Muscle layer of colon (tissue), 2 donors: ENCODE results near the gene DNAJC1.
"Not testable (repeated sequence)": the region's sequence is repeated elsewhere in the genome, so short reads cannot be mapped to it uniquely, and the experiment has no call there.

Experiments
- H3K27ac ChIP-seq: one replicate; pipeline ENCODE4 v1.7.0; 2013; ENCODE audit warnings: low read depth, mild to moderate bottlenecking, low read length, moderate library complexity
- H3K27me3 ChIP-seq, 2 donors: one replicate each; pipeline ENCODE4 v1.7.0; 2013; ENCODE audit warnings: low read length in 2 of 2, mild to moderate bottlenecking in 2 of 2; ENCODE audit not compliant: insufficient read depth in 2 of 2, control insufficient read depth in 1 of 2
- H3K36me3 ChIP-seq: one replicate; pipeline ENCODE4 v1.7.0; 2013; ENCODE audit warnings: mild to moderate bottlenecking, low read length; ENCODE audit not compliant: insufficient read depth
- H3K4me1 ChIP-seq: one replicate; pipeline ENCODE4 v1.7.0; 2013; ENCODE audit warnings: mild to moderate bottlenecking, low read length; ENCODE audit not compliant: insufficient read depth
- H3K4me3 ChIP-seq, 2 donors: one replicate each; pipeline ENCODE4 v1.7.0; 2013; ENCODE audit warnings: low read length in 2 of 2, low read depth in 1 of 2, mild to moderate bottlenecking in 1 of 2, moderate library complexity in 1 of 2
- H3K9ac ChIP-seq: one replicate; pipeline ENCODE4 v1.7.0; 2013; ENCODE audit warnings: low read length
- H3K9me3 ChIP-seq: one replicate; pipeline ENCODE4 v1.7.0; 2013; ENCODE audit warnings: mild to moderate bottlenecking, low read length
- donor health status: abdominal sarcoma.
- donor health status: Adenocarcinoma of cecum.

DNAJC1 gene

DNA sequence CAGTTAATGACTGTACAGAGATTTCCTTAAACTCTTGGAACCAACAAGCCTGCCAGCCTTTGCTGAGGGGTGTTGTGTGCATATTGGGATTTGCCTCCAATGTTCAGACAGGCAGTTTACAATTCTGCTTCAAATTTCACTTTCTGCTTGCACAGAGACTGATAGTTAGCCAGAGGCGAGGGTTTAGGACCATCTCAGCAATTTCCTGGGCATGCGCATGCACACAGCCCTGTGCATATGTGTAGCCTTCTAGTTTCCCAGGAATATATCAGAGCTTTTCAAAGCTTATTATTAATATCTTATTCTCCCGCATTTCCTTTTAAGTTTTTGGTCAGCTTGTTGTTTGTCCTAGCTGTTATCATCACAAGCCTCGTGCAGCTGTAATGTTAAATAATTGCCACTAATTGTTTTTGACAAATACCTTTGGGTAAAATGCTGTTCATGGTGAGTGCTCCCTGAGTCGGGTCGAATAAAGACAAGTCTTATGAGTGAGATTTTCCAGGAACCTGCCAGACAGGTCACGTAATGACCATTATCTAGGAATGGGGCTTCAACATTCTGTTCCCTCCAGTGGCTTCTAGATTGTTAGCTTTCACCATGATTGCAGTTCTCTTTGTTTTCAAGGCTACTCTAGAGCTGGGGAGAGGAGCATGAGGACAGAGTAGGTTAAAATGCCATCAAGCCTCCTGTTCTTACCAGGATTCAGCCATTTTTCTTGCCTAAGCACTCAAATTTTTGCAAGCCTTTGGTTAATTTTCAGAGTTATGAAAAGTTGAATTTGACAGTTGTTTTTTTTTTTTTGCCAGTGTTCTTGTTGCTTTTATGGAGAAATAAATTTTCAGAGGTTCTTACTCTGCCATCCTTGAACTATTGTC lies 24.1 kb upstream of the DNAJC1 start:
- Histone ChIP-seq H3K27me3 (no peaks in the 10 kb centered on the region), H3K36me3 (no peaks in the 10 kb centered on the region), H3K9me3 (no peaks in the 10 kb centered on the region)

GRCh38 chr10:22026287-22026686 lies 22.8 kb upstream of the DNAJC1 start:
- Histone ChIP-seq H3K36me3 (no peaks in the 10 kb centered on the region), H3K27me3 (no peaks in the 10 kb centered on the region), H3K9ac (no peak overlapping the region), H3K9me3 (no peaks in the 10 kb centered on the region), H3K27ac (no peak overlapping the region), H3K4me1 (peaks cover 13% of the 10 kb centered on the region), H3K4me3 (no peak overlapping the region)

More for the DNA sequence above, 24.1 kb upstream of the DNAJC1 start:
- peaks cover 1% of the 10 kb centered on the region for H3K4me1 ChIP-seq
- H3K4me3 ChIP-seq, result no peak overlapping the region
- H3K27ac ChIP-seq, result no peak overlapping the region
- H3K9ac ChIP-seq, result no peak overlapping the region

- H3K9me3 ChIP-seq, result no peaks in the 10 kb centered on the region
- no peak overlapping the region for H3K27ac ChIP-seq
- H3K27me3 ChIP-seq, result no peaks in the 10 kb centered on the region
- no peaks in the 10 kb centered on the region for H3K36me3 ChIP-seq
- no peak overlapping the region for H3K4me3 ChIP-seq
- H3K4me1 ChIP-seq, result peaks cover 13% of the 10 kb centered on the region
- H3K9ac ChIP-seq, result no peak overlapping the region
Observed at GRCh38 chr10:22023508-22023907, 20.0 kb upstream of the DNAJC1 start.

- H3K36me3 ChIP-seq, result no peaks in the 10 kb centered on the region
- H3K4me1 ChIP-seq, result peaks cover 13% of the 10 kb centered on the region
- H3K27me3 ChIP-seq, result no peaks in the 10 kb centered on the region
- no peak overlapping the region for H3K27ac ChIP-seq
- H3K9me3 ChIP-seq, result no peaks in the 10 kb centered on the region
- no peak overlapping the region for H3K9ac ChIP-seq
- peak overlapping the region in 1 of 2 donors; percentile 19 for H3K4me3 ChIP-seq
Observed at GRCh38 chr10:22022257-22023032, 18.9 kb upstream of the DNAJC1 start.

- not testable (repeated sequence) for H3K27me3 ChIP-seq, H3K36me3 ChIP-seq, H3K9ac ChIP-seq, H3K4me3 ChIP-seq, H3K9me3 ChIP-seq, H3K27ac ChIP-seq
- H3K4me1 ChIP-seq, result peaks cover 13% of the 10 kb centered on the region
Observed at GRCh38 chr10:22021144-22021543, 17.6 kb upstream of the DNAJC1 start.

DNA sequence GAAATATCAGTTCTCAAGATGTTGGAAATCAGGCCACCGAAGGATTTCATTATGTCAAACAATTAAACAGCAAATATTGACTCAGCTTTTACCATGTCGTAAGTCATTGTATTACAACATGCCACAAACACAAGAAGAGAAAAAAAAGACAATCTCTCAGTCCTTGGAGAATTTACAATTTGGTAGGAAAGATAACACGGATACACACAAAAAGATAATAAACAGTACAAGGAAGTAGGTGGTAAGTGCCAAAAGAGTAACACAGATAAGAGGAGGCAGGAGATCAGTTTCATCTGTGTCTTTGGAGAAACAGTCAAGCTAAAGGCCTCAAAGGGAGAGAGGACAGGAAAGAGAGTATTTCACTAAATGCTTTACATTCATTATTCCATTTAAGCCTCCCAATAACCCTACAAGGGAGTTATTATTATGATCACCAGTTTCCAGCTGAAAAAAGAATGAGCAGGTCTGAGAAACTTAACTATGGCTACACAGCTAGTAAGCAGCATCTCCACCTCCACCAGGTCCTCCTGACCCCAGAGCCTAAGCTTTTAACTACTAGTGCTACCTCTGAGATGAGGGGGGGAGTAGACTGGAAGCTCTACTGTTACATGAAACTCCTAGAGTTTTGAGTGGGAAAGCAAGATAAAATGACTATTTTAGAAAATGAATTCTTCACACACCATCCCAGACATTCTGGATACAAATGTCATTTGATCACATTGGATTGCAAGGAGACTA lies 13.9 kb upstream of the DNAJC1 start:
- Histone ChIP-seq H3K4me3 (no peak overlapping the region), H3K27ac (no peak overlapping the region), H3K27me3 (no peaks in the 10 kb centered on the region), H3K9ac (no peak overlapping the region), H3K36me3 (no peaks in the 10 kb centered on the region), H3K4me1 (peaks cover 10% of the 10 kb centered on the region), H3K9me3 (no peaks in the 10 kb centered on the region)

- H3K4me3 ChIP-seq, result no peak overlapping the region
- no peaks in the 10 kb centered on the region for H3K27me3 ChIP-seq
- H3K9ac ChIP-seq, result no peak overlapping the region
- H3K9me3 ChIP-seq, result no peaks in the 10 kb centered on the region
- H3K27ac ChIP-seq, result no peak overlapping the region
- H3K36me3 ChIP-seq, result no peaks in the 10 kb centered on the region
- H3K4me1 ChIP-seq, result no peaks in the 10 kb centered on the region
Observed at GRCh38 chr10:22016046-22016705, 12.6 kb upstream of the DNAJC1 start.

DNA sequence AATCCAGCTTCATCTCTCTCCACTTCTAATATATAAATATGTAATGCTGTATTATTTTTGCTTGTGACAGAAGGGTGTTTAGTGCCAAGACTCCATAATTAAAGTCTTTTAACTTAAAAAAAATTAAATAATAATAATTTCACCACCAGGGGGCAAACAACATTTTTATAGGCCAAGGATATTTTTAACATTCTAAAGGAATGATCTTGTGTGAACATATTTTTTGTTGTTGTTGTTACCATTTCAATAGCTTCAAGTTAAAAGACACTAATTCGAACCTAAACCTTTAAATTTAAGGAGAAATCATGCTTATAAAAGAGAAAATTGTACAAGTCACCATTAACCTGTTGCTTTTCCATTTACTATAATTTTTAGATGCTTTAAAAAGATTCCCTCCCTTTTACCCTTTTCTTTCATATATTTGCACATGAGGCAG lies 7.5 kb upstream of the DNAJC1 start:
- Histone ChIP-seq H3K4me1 (no peaks in the 10 kb centered on the region), H3K9ac (no peak overlapping the region), H3K4me3 (no peak overlapping the region), H3K9me3 (no peaks in the 10 kb centered on the region), H3K27ac (no peak overlapping the region), H3K36me3 (no peaks in the 10 kb centered on the region), H3K27me3 (no peaks in the 10 kb centered on the region)

GRCh38 chr10:22010539-22010938 lies 7.0 kb upstream of the DNAJC1 start:
- no peaks in the 10 kb centered on the region for H3K4me1 ChIP-seq
- H3K27ac ChIP-seq, result no peak overlapping the region
- H3K9ac ChIP-seq, result no peak overlapping the region

GRCh38 chr10:22006379-22006884 lies 2.9 kb upstream of the DNAJC1 start:
- no peak overlapping the region for H3K27ac ChIP-seq
- H3K4me3 ChIP-seq, result no peak overlapping the region
- no peaks in the 10 kb centered on the region for H3K9me3 ChIP-seq
- no peak overlapping the region for H3K9ac ChIP-seq
- H3K4me1 ChIP-seq, result peaks cover 14% of the 10 kb centered on the region
- no peaks in the 10 kb centered on the region for H3K36me3 ChIP-seq
- H3K27me3 ChIP-seq, result no peaks in the 10 kb centered on the region

More at GRCh38 chr10:22010539-22010938, 7.0 kb upstream of the DNAJC1 start:
- Histone ChIP-seq H3K27me3 (no peaks in the 10 kb centered on the region), H3K36me3 (no peaks in the 10 kb centered on the region), H3K9me3 (no peaks in the 10 kb centered on the region), H3K4me3 (no peak overlapping the region)
